Glomerular visceral epithelial cell (primary cell): ENCODE measurements around the gene PDE5A.
"Not testable (repeated sequence)": the region's sequence is repeated elsewhere in the genome, so short reads cannot be mapped to it uniquely, and the experiment has no call there.

Experiments
- DNase-seq: peaks from one replicate; pipeline ENCODE4 v3.0.0-alpha.2; 2016; ENCODE audit errors: extremely low spot score

Gene PDE5A

GRCh38 chr4:119470737-119471063 is 157.9 kb downstream of the PDE5A start:
- DNase-seq, result not testable (repeated sequence)

GRCh38 chr4:119470021-119470736 is 158.4 kb downstream of the PDE5A start:
- DNase-seq, result not testable (repeated sequence)

- DNase-seq, result not testable (repeated sequence)
Measured at GRCh38 chr4:119469039-119469438, 159.6 kb downstream of the PDE5A start.

- not testable (repeated sequence) for DNase-seq
Measured at GRCh38 chr4:119462733-119463132, 165.9 kb downstream of the PDE5A start.

- DNase-seq, result peak; percentile 46
Measured at GRCh38 chr4:119455734-119456133, 172.9 kb downstream of the PDE5A start.

GRCh38 chr4:119454491-119455270 is 173.9 kb downstream of the PDE5A start:
- DNase-seq, result peak; percentile 97

- DNase-seq, result not testable (repeated sequence)
Measured at GRCh38 chr4:119454151-119454490, 174.5 kb downstream of the PDE5A start.

GRCh38 chr4:119453286-119453685 is 175.3 kb downstream of the PDE5A start:
- DNase-seq, result not testable (repeated sequence)

- not testable (repeated sequence) for DNase-seq
Measured at GRCh38 chr4:119449851-119450250, 178.8 kb downstream of the PDE5A start.
